ENCODE results near the gene SMC6. TPM values are rescaled to one million over a fixed set of nuclear protein-coding genes. Genes with fewer than 3 reads are reported as not detected.

SMC6 gene
- 18.7 and 25.6 TPM in 2 replicates for total RNA-seq

GRCh38 chr2:17753803-17754663 lies at the start of gene SMC6, which contains the start of gene GEN1:
SMC6 (minus strand) TSS chr2:17753810; CDS start chr2:17745946, 7,864 bp downstream.
GEN1 (plus strand) TSS chr2:17754138; CDS start chr2:17759944, 5,806 bp downstream.

Other genes starting within 250 kb of the SMC6 start
- gene RAD51AP2, start 235.4 kb downstream of the SMC6 start, total RNA-seq, result not detected in 2 replicates
- 0.20 TPM in 1 of 2 replicates, not detected in the other for gene VSNL1, start 213.1 kb downstream of the SMC6 start, total RNA-seq
- 14.7 and 25.4 TPM in 2 replicates for gene GEN1, start 328 bp upstream of the SMC6 start, total RNA-seq
- gene MSGN1, start 62.6 kb upstream of the SMC6 start, total RNA-seq, result not detected in 2 replicates
- gene KCNS3, start 124.9 kb upstream of the SMC6 start, total RNA-seq, result 0.39 and 1.1 TPM in 2 replicates